Neuron (in vitro differentiated cells): ENCODE measurements around the gene COL9A3.

Source experiments
- H2AFZ ChIP-seq: one replicate; pipeline ENCODE4 v1.6.1; 2013; ENCODE audit warnings: low read depth, mild to moderate bottlenecking, inconsistent platforms, low read length, moderate library complexity
- H3K27me3 ChIP-seq: one replicate; pipeline ENCODE4 v1.6.1; 2013; ENCODE audit warnings: low read length; ENCODE audit not compliant: insufficient read depth
- H3K36me3 ChIP-seq: one replicate; pipeline ENCODE4 v1.6.1; 2013; ENCODE audit warnings: low read length; ENCODE audit not compliant: insufficient read depth
- H3K4me1 ChIP-seq: one replicate; pipeline ENCODE4 v1.6.1; 2013; ENCODE audit warnings: low read length; ENCODE audit not compliant: insufficient read depth
- H3K4me3 ChIP-seq: 2 replicates; pipeline ENCODE4 v1.5.1; 2013; ENCODE audit warnings: mild to moderate bottlenecking, low read length, moderate library complexity
- H3K9me3 ChIP-seq: one replicate; pipeline ENCODE4 v1.6.1; 2013; ENCODE audit warnings: low read length

COL9A3 gene

DNA sequence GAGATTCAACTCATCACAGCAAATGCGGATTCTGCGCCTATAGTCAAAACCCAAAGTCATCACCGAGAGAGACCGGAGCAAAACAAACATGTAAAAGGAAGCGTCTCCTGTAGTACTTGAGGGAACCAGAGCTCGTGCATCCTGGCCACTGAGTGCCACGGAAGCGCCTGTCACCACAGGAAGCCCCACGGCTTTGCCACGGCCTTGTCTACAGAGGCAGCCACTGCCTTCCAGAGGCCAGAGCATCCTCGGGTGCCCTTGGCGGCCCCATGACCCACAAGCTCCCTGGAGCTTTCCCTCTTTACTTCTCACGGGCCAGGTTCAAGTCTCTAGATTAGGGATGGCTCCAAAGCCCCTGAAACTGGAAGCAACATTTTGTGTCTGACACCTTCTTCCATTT is 37.3 kb downstream of the COL9A3 start:
- no peak overlapping the region for H3K4me3 ChIP-seq
- H2AFZ ChIP-seq, result no peak overlapping the region
- peaks cover 1% of the 10 kb centered on the region for H3K4me1 ChIP-seq
- H3K9me3 ChIP-seq, result no peaks in the 10 kb centered on the region
- peaks cover 48% of the 10 kb centered on the region for H3K36me3 ChIP-seq
- no peaks in the 10 kb centered on the region for H3K27me3 ChIP-seq

GRCh38 chr20:62855120-62855519 is 38.3 kb downstream of the COL9A3 start:
- peaks cover 11% of the 10 kb centered on the region for H3K4me1 ChIP-seq
- peaks cover 43% of the 10 kb centered on the region for H3K36me3 ChIP-seq
- H3K4me3 ChIP-seq, result no peak overlapping the region
- H3K27me3 ChIP-seq, result no peaks in the 10 kb centered on the region
- H2AFZ ChIP-seq, result no peak overlapping the region
- no peaks in the 10 kb centered on the region for H3K9me3 ChIP-seq

GRCh38 chr20:62856931-62857619 is 40.2 kb downstream of the COL9A3 start:
- Histone ChIP-seq H3K36me3 (peaks cover 37% of the 10 kb centered on the region), H2AFZ (no peak overlapping the region), H3K9me3 (no peaks in the 10 kb centered on the region), H3K27me3 (no peaks in the 10 kb centered on the region), H3K4me1 (peaks cover 17% of the 10 kb centered on the region), H3K4me3 (no peak overlapping the region)

- Histone ChIP-seq H3K9me3 (no peaks in the 10 kb centered on the region), H3K36me3 (peaks cover 28% of the 10 kb centered on the region), H3K4me1 (peaks cover 20% of the 10 kb centered on the region), H3K4me3 (no peak overlapping the region), H2AFZ (no peak overlapping the region), H3K27me3 (no peaks in the 10 kb centered on the region)
Measured at GRCh38 chr20:62858058-62858830, 41.4 kb downstream of the COL9A3 start.

- Histone ChIP-seq H3K36me3 (peaks cover 14% of the 10 kb centered on the region), H3K9me3 (no peaks in the 10 kb centered on the region), H3K27me3 (no peaks in the 10 kb centered on the region), H3K4me3 (peak overlapping the region; percentile 83), H3K4me1 (peaks cover 20% of the 10 kb centered on the region), H2AFZ (no peak overlapping the region)
Measured at GRCh38 chr20:62859721-62860120, 42.9 kb downstream of the COL9A3 start.

DNA sequence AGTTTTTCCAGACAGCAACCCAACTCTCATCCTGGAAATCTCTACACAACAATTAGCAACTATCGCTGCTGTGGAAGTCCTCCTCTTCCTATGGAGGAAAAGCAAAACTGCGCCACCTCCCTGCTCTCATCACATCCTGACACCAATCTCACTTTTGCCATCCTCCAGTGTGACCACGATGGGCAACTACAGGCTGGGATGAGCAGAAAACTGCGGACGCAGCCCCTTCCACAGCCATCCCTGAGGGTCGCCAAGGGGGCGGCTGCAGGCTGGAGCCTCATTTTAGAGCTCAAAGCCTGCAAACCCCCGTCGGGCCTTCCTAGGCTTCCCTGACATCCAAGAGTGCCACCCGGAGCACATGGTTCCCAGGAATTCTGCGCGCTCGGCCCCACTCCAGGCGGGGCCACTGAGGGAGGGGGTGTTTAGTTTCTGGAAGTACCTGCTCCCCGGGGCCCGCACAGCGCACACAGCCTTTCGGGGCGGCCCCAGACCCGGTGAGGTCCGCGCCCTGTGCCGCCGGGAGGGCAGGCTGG is 43.6 kb downstream of the COL9A3 start:
- Histone ChIP-seq H3K4me1 (peaks cover 20% of the 10 kb centered on the region), H3K4me3 (peak overlapping the region; percentile 83)

DNA sequence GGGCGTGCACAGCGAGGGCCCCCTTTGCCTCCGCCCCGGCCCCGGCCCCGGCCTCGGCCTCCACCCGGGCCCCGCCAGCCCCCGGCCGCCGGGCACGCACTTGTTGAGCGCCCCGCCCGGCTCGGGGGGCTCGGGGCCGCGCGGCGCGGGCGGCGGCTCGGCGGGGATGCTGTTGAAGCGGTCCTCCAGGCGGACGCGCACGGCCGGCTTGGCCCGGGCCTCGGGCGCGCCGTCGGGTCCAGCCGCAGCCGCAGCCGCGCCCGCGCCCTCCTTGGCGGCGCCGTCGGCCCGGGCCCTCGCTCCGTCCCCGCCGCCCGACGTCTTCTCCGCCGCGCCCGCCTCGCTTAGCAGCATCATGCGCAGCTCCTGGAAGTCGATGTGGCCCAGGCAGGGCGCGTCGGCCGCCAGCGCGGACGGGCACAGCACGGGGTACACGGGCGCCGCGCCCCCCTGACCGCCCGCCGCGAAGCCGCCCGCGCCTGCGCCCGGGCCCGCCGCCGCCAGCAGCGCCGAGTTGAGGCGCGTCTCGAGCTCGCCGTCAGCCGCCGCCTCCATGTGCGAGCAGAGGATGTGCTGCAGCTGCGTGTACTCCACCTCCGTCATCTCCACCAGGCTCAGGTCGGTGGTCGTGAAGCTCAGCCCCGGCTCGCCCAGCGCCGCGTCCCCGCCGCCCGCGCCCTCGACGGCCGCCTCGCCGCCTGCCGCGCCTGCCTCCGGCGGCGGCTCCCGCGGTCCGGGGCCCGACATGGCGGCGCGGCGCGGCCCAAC is 44.3 kb downstream of the COL9A3 start:
- no peak overlapping the region for H2AFZ ChIP-seq
- no peaks in the 10 kb centered on the region for H3K9me3 ChIP-seq
- peak overlapping the region; percentile 83 for H3K4me3 ChIP-seq
- peaks cover 20% of the 10 kb centered on the region for H3K4me1 ChIP-seq
- H3K27me3 ChIP-seq, result no peaks in the 10 kb centered on the region
- H3K36me3 ChIP-seq, result peaks cover 9% of the 10 kb centered on the region

More for the DNA sequence above, 43.6 kb downstream of the COL9A3 start:
- H3K9me3 ChIP-seq, result no peaks in the 10 kb centered on the region
- no peak overlapping the region for H2AFZ ChIP-seq
- H3K36me3 ChIP-seq, result peaks cover 9% of the 10 kb centered on the region
- no peaks in the 10 kb centered on the region for H3K27me3 ChIP-seq

DNA sequence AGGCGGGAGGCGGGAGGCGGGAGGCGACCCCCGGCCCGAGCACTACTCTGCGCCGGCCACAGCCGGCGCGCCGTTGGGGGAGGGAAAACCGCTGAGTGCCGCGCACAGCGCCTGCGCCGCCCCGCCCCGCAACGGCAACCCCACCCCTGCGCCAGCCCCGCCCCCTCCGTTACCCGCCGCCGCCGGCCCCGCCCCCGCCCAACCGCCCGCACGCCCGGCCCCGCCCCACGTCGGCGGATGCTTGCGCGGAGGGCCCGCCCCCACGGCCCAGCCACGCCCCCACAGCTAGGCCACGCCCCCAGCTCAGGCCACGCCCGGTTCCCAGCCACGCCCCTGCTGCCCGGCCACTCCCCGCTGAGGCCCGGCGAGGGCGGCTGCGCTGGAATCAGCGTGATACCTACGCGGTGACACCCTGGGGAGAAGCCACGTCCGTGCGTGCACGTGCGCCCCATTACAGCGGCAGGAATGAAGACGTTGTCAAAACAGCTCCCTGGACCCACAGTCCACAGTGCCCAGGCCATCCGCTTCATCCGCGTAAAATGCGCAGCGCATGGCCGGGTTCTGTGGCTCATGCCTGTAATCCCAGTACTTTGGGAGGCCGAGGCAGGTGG is 45.0 kb downstream of the COL9A3 start, which contains the start of gene TCFL5:
TCFL5 (minus strand) TSS at position 97 of the 611 bp plus-strand sequence. CDS start 152 bp downstream, outside the sequence.
- H2AFZ ChIP-seq, result no peak within 1 kb of the TSS

DNA sequence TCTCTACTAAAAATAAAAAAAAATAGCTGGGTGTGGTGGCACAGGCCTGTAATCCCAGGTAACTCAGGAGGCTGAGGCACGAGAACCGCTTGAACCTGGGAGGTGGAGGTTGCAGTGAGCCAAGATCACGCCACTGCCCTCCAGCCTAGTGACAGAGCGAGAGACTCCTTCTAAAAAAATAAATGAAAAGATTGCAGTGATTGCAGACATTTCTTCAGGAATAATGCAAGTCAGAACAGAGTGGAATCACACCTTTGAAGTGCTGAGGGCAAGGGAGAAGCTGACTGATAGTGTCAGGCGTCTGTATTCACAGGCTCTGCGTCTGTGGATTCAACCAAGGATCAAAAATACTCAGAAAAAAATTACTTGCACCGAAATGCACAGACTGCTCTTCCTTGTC is 47.4 kb downstream of the COL9A3 start:
- H3K4me3 ChIP-seq, result no peak overlapping the region
- no peaks in the 10 kb centered on the region for H3K36me3 ChIP-seq

More for the DNA sequence above, 45.0 kb downstream of the COL9A3 start, which contains the start of gene TCFL5:
- Histone ChIP-seq H3K4me1 (peaks cover 20% of the 10 kb centered on the region), H3K9me3 (no peaks in the 10 kb centered on the region), H3K27me3 (no peaks in the 10 kb centered on the region), H3K4me3 (peak within 1 kb of the TSS; percentile 83), H3K36me3 (peaks cover 6% of the 10 kb centered on the region)

DNA sequence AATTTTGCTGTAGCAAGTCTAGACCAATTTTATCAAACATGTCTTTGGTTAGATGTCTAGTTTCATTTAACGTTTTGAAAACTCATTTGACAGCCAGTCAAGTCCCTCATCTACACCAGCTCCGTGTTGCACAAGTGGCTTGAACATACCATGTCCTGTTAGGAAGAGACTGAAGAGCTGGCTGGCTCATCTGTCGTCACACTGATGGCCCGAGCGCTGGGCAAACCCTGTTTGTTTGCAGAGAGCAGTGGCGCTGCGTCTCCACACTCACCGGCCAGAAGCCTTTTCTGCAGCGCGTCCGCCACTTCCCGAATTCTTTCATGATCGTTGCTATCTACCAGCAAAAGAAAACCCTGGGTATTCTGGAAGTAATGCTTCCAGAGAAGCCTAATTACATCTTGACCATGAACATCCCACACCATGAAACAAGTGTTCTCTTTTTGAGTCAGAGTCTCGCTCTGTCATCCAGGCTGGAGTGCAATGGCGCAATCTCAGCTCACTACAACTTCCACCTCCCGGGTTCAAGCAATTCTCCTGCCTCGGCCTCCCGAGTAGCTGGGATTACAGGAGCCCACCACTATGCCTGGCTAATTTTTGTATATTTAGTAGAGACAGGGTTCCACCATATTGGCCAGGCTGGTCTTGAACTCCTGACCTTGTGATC is 55.5 kb downstream of the COL9A3 start:
- H3K4me3 ChIP-seq, result no peak overlapping the region

More for the DNA sequence above, 47.4 kb downstream of the COL9A3 start:
- Histone ChIP-seq H2AFZ (no peak overlapping the region), H3K27me3 (no peaks in the 10 kb centered on the region), H3K4me1 (peaks cover 18% of the 10 kb centered on the region), H3K9me3 (no peaks in the 10 kb centered on the region)

DNA sequence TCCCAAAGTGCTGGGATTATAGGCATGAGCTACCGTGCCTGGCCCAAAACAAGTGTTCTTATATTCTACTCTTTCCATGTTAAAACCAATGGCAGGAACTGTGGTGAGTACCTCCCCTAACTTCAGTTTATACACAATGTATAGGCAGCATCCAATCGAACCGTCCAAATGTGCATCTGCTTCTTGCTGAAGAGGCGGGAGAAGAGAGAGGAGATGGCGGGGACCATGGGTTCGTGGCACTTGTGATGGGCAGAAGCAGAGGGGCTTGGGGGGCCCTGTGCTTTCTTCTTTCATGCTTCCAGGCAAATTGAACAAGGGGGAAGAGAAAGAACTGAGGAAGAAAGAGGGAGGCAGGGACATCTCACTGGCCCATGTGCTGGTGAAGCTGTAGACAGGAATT is 56.0 kb downstream of the COL9A3 start:
- Histone ChIP-seq H3K4me1 (no peaks in the 10 kb centered on the region), H3K27me3 (no peaks in the 10 kb centered on the region), H2AFZ (no peak overlapping the region), H3K4me3 (no peak overlapping the region), H3K9me3 (no peaks in the 10 kb centered on the region), H3K36me3 (no peaks in the 10 kb centered on the region)

More for the DNA sequence above, 55.5 kb downstream of the COL9A3 start:
- Histone ChIP-seq H2AFZ (no peak overlapping the region), H3K4me1 (no peaks in the 10 kb centered on the region), H3K9me3 (no peaks in the 10 kb centered on the region), H3K36me3 (no peaks in the 10 kb centered on the region), H3K27me3 (no peaks in the 10 kb centered on the region)

- Histone ChIP-seq H2AFZ (no peak overlapping the region), H3K4me1 (no peaks in the 10 kb centered on the region), H3K4me3 (no peak overlapping the region), H3K36me3 (no peaks in the 10 kb centered on the region), H3K27me3 (no peaks in the 10 kb centered on the region), H3K9me3 (no peaks in the 10 kb centered on the region)
Measured at GRCh38 chr20:62873280-62873679, 56.4 kb downstream of the COL9A3 start.
